GM18502 (cell line): ENCODE measurements around the gene HARS1.
"Not testable (repeated sequence)": the region's sequence is repeated elsewhere in the genome, so short reads cannot be mapped to it uniquely, and the experiment has no call there.

Experiments used
- ATAC-seq: cut with Tn5 transposase; IDR thresholded peaks from one replicate; pipeline ENCODE4 v1.9.1; 2021; ENCODE audit warnings: mild to moderate bottlenecking; ENCODE audit not compliant: unreplicated experiment, poor library complexity

HARS1 gene

GRCh38 chr5:140635291-140636257 is 55.6 kb downstream of the HARS1 start:
- no peak for ATAC-seq

DNA sequence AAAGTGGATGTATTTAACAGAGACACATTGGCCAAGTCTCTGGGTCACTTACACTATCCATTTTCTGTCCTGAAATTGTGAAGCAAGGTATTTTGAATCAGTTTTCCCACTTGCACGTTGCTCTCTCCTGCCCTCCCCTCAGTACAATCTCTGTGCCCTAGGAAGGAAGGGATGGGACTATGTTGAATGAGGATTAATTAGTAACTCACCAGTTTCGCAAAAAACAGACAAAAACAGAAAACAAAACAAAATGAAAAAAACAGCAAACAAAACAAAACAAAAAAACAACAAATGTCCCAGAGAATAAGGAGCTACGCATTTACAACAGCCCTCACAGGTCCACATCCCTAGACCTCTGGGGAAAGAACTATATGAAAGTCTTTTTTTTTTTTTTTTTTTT is 57.1 kb downstream of the HARS1 start:
- no peak for ATAC-seq

GRCh38 chr5:140633501-140633900 is 57.7 kb downstream of the HARS1 start:
- no peak for ATAC-seq

GRCh38 chr5:140633021-140633471 is 58.1 kb downstream of the HARS1 start, which contains the start of gene CD14:
Gene CD14, minus strand, starts transcription at chr5:140633175. Its CDS starts 104 bp downstream, at chr5:140633071.
- peak; percentile 8 for ATAC-seq

DNA sequence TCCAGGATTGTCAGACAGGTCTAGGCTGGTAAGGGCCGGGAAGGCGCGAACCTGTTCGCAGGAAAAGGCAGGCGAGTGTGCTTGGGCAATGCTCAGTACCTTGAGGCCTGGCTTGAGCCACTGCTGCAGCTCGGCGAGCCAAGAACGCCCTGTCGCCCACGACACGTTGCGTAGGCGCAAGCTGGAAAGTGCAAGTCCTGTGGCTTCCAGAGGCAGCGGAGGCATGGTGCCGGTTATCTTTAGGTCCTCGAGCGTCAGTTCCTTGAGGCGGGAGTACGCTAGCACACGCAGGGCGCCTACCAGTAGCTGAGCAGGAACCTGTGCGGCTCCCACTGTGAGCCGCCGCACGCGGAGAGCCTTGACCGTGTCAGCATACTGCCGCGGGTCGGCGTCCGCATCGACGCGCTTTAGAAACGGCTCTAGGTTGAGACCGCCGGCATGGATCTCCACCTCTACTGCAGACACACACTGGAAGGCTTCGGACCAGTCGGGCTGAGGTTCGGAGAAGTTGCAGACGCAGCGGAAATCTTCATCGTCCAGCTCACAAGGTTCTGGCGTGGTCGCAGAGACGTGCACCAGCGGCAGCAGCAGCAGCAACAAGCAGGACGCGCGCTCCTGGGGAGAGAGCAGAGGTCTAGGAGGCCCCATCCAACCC is 58.7 kb downstream of the HARS1 start:
- peak; percentile 61 for ATAC-seq

GRCh38 chr5:140631831-140632365 is 59.3 kb downstream of the HARS1 start:
- peak; percentile 38 for ATAC-seq

DNA sequence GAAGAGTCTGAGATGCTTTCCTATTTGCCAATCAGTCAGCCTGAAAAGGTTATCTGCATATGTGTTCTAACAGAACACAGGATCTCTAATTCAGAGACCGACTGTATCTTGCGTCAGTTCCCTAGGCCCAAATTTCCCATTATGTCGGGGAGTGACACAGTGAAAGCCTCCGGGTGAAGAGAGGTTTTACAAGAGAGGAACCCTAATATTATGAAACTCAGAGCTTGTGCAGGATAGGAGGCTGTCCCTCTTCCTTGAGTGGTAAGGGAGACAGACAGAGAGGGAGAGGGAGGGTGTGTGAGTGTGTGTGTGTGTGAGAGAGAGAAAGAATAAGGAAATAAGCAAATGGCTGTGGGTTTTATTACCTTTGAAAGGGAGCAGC is 60.1 kb downstream of the HARS1 start:
- ATAC-seq = no peak

DNA sequence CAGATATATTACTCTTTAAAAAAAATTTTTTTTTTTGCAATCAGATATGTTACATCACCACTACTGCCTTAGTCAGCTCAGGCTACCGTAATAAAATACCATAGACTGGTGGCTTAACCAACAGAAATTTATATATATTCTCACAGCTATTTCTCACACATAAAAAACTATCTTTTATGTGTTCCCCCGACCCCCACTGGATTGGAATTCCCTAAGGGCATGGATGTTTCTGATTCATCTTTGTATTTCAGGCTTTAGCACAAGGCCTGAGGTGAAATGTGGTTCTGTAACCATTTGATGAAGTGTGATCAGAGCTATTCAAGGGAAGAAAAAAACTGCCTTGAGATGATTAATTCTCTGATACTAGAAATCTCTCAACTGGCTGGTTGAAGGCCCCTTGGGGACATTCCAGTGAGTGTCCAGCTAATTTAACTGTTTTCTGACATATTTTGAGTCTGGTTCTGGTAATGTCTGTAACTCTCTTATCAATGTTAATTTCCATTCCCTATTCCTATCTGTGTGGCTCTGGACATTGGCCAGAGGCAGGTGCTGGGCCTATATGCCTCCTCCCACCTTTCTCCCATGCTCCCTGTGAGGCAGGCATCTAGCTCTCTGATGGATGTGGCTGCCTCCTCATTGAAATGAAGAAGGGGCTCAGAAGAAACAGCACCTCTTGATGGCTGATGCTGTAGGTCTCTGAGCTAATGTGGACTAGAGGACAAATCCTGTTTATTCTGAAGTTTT is 60.7 kb downstream of the HARS1 start:
- no peak for ATAC-seq

- no peak for ATAC-seq
Observed at GRCh38 chr5:140628711-140629110, 62.5 kb downstream of the HARS1 start.

- no peak for ATAC-seq
Observed at GRCh38 chr5:140627972-140628371, 63.2 kb downstream of the HARS1 start.

- not testable (repeated sequence) for ATAC-seq
Observed at GRCh38 chr5:140624886-140625285, 66.3 kb downstream of the HARS1 start.
